A673 (cell line): Measurements from ENCODE around the gene CNIH3. TPM values are rescaled to one million over a fixed set of nuclear protein-coding genes. Genes with fewer than 3 reads are reported as not detected.
"Not testable (repeated sequence)": the region's sequence is repeated elsewhere in the genome, so short reads cannot be mapped to it uniquely, and the experiment has no call there.

ENCODE experiments used
- BruUV-seq: library from RNA; stranded (reverse); fragments of 400-500 nt; replicated peaks from 2 replicates; lab custom pipeline; 2021; lab: Mats Ljungman, UMichigan
- CTCF ChIA-PET: fragments of 300-600 bp; sonication (Branson Sonifier 250); formaldehyde crosslinking; loops from one replicate; lab custom pipeline; 2022; ENCODE audit warnings: antibody characterized with exemption; lab: Charles Lee
- POLR2A ChIA-PET: fragments of 300-600 bp; sonication (Branson Sonifier 250); formaldehyde crosslinking; loops from one replicate; lab custom pipeline; 2022; ENCODE audit warnings: antibody characterized with exemption; ENCODE audit not compliant: low non-redundant PET; lab: Charles Lee
- DNase-seq: peaks from one replicate; pipeline ENCODE4 v3.0.0-alpha.2; 2015; ENCODE audit warnings: low spot score
- H3K27ac ChIP-seq: fragments of 200-600 bp; sonication (generic); 2 replicates; pipeline ENCODE4 v1.5.1; 2016; ENCODE audit warnings: mixed run types, low read depth, mild to moderate bottlenecking, mixed read lengths, antibody characterized with exemption, low read length; ENCODE audit not compliant: poor library complexity, severe bottlenecking
- H3K27me3 ChIP-seq: fragments of 200-600 bp; sonication (generic); replicated peaks from 2 replicates; pipeline ENCODE4 v1.6.1; 2017; ENCODE audit warnings: mixed run types, low read depth, mild to moderate bottlenecking, mixed read lengths, antibody characterized with exemption, low read length; ENCODE audit not compliant: insufficient read depth, poor library complexity
- H3K36me3 ChIP-seq: fragments of 200-600 bp; sonication (generic); 2 replicates; pipeline ENCODE4 v1.6.1; 2016; ENCODE audit warnings: mixed run types, mild to moderate bottlenecking, mixed read lengths, antibody characterized with exemption, low read length; ENCODE audit not compliant: insufficient read depth, poor library complexity, severe bottlenecking
- H3K4me1 ChIP-seq: fragments of 200-600 bp; sonication (generic); 2 replicates; pipeline ENCODE4 v1.6.1; 2017; ENCODE audit warnings: mixed run types, mild to moderate bottlenecking, mixed read lengths, antibody characterized with exemption, low read length; ENCODE audit not compliant: insufficient read depth, poor library complexity, severe bottlenecking
- H3K4me3 ChIP-seq: fragments of 200-600 bp; sonication (generic); 2 replicates; pipeline ENCODE4 v1.5.1; 2016; ENCODE audit warnings: low read depth, mixed run types, mild to moderate bottlenecking, mixed read lengths, low read length; ENCODE audit not compliant: poor library complexity, severe bottlenecking
- H3K9me3 ChIP-seq: fragments of 200-600 bp; sonication (generic); 2 replicates; pipeline ENCODE4 v1.6.1; 2016; ENCODE audit warnings: mixed run types, low read depth, mild to moderate bottlenecking, mixed read lengths, antibody characterized with exemption, low read length; ENCODE audit not compliant: poor library complexity, severe bottlenecking
- CTCF ChIP-seq: fragments of 300-800, 200-600 bp; sonication (generic); conservative IDR thresholded peaks from 2 replicates; pipeline ENCODE4 v1.5.1; 2017; ENCODE audit warnings: low read depth, mild to moderate bottlenecking, antibody characterized with exemption, low read length, moderate library complexity, mixed read lengths
- EZH2 ChIP-seq: fragments of 200-600 bp; sonication (generic); IDR thresholded peaks from 2 replicates; pipeline ENCODE4 v1.6.1; 2017; ENCODE audit warnings: borderline replicate concordance, low read depth, mild to moderate bottlenecking, mixed read lengths, antibody characterized with exemption, low read length; ENCODE audit not compliant: poor library complexity, severe bottlenecking
- intact Hi-C: fragments of 100-400 bp; cut with micrococcal nuclease; formaldehyde crosslinking; loops from one replicate; pipeline ENCODE4 v1.10.0; 2022; ENCODE audit not compliant: unreplicated experiment
- total RNA-seq: library from RNA; stranded (reverse); gene quantifications from 2 replicates; pipeline ENCODE4 v1.2.3, GENCODE V29; 2021

CNIH3 gene
- total RNA-seq, 1 experiment from 2014 or later, result 3.8 TPM

- no peak overlapping the region for H3K4me3 ChIP-seq
- H3K9me3 ChIP-seq, result no peaks in the 10 kb centered on the region
- TF ChIP-seq EZH2 (no peak), CTCF (no peak)
- no peaks in the 10 kb centered on the region for H3K36me3 ChIP-seq
- no TSS peak for BruUV-seq
- POLR2A ChIA-PET, result no interaction called here
- CTCF ChIA-PET, result no interaction called here
- intact Hi-C loops, result no loop called here
- H3K4me1 ChIP-seq, result peaks cover 6% of the 10 kb centered on the region
- H3K27me3 ChIP-seq, result no peaks in the 10 kb centered on the region
- H3K27ac ChIP-seq, result no peak overlapping the region
- peak; percentile 28 for DNase-seq
Measured at GRCh38 chr1:224707843-224708725, 92.0 kb downstream of the CNIH3 start.

DNA sequence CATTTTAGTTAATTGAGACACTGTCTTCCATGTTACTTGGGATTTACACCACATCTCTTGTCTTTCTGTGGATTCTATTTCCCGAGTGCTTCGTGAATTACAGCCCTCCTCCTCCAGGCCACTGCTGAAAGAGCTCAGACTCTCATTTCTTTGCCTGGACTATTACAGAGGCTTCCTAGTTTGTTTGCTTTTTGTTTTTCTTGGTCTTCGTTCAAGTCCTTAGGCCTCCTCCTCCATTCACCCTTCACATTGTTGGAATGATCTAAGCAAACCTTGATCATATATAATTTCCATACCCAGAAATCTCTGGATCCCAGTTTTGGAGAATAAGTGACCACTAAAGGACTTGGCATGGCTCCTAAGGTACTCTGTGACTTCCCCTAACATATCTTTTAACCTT lies 94.1 kb downstream of the CNIH3 start:
- no peaks in the 10 kb centered on the region for H3K4me1 ChIP-seq
- BruUV-seq, result no TSS peak
- intact Hi-C loops, result no loop called here
- TF ChIP-seq CTCF, result no peak
- no peak for TF ChIP-seq EZH2
- no peaks in the 10 kb centered on the region for H3K9me3 ChIP-seq
- no peak overlapping the region for H3K27ac ChIP-seq
- CTCF ChIA-PET, result no interaction called here
- no peaks in the 10 kb centered on the region for H3K36me3 ChIP-seq
- no peak overlapping the region for H3K4me3 ChIP-seq
- H3K27me3 ChIP-seq, result no peaks in the 10 kb centered on the region
- POLR2A ChIA-PET, result no interaction called here
- DNase-seq, result no peak

DNA sequence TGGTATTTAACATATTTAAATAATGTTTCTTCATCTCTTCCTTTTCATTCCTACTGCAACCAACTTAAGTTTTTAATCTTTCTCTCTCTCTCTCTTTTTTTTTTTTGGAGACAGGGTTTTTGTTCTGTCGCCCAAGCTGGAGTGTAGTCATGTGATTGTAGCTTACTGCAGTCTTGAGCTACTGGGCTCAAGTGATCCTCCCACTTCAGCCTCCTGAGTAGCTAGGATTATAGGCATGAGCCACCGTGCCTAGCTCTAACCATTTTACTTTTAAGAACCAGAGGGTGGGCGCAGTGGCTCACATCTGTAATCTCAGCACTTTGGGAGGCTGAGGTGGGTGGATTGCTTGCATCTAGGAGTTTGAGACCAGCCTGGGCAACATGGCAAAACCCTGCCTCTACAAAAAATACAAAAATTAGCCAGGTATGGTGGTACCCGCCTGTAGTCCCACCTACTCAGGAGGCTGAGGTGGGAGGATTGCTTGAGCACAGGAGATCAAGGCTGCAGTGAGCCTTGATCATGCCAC lies 95.2 kb downstream of the CNIH3 start:
- intact Hi-C loops, POLR2A ChIA-PET, H3K9me3 ChIP-seq, H3K36me3 ChIP-seq, CTCF ChIA-PET, BruUV-seq, H3K27ac ChIP-seq, H3K27me3 ChIP-seq, DNase-seq, H3K4me3 ChIP-seq, H3K4me1 ChIP-seq: not testable (repeated sequence)

DNA sequence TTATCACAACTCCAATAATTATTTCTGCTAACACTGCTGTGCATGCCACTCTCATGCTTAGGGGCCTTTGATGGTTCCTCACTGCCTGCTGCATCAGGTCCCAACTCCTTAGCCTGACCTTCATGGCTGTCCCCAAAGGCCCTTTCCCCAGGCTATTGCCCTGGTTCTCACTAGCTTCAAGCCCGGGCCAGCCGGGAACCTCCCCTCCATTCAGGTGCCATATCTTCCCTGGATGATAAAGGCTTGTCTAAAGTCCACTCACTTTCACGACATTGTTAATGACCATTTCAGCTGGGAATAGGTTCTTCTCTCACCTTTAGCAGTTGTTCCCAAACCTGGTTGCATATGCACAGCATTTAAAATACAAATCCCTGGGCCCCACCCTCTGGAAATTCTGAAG lies 95.8 kb downstream of the CNIH3 start:
- BruUV-seq, result no TSS peak
- H3K27me3 ChIP-seq, result no peaks in the 10 kb centered on the region
- H3K36me3 ChIP-seq, result no peaks in the 10 kb centered on the region
- ChIA-PET CTCF (no interaction called here), POLR2A (no interaction called here)
- DNase-seq, result no peak
- H3K4me1 ChIP-seq, result no peaks in the 10 kb centered on the region
- intact Hi-C loops, result no loop called here
- H3K4me3 ChIP-seq, result no peak overlapping the region
- TF ChIP-seq CTCF, result no peak
- no peak overlapping the region for H3K27ac ChIP-seq
- no peaks in the 10 kb centered on the region for H3K9me3 ChIP-seq
